Neutrophil (primary cell): ENCODE measurements around the gene YTHDF2.
"Not testable (repeated sequence)": the region's sequence is repeated elsewhere in the genome, so short reads cannot be mapped to it uniquely, and the experiment has no call there.

Experiments
- H3K27ac ChIP-seq: fragments of 200-600 bp; sonication (generic); 2 replicates; pipeline ENCODE4 v1.5.1; 2016; ENCODE audit warnings: mild to moderate bottlenecking, moderate library complexity
- H3K27me3 ChIP-seq: fragments of 200-600 bp; sonication (generic); 2 replicates; pipeline ENCODE4 v1.6.0; 2016; ENCODE audit warnings: mild to moderate bottlenecking
- H3K36me3 ChIP-seq: fragments of 200-600 bp; sonication (generic); 2 replicates; pipeline ENCODE4 v1.5.1; 2017
- H3K4me1 ChIP-seq, 2 experiments: fragments of 200-600 bp in 1 of 2; sonication (generic) in 1 of 2; 1 replicate in 1 of 2; 2 replicates in 1 of 2; pipeline versions ENCODE4 v1.5.1 to v1.6.1; 2013 to 2016; ENCODE audit warnings: low read depth in 1 of 2, low read length in 1 of 2, mild to moderate bottlenecking in 1 of 2, moderate library complexity in 1 of 2; ENCODE audit not compliant: control insufficient read depth in 1 of 2, insufficient read depth in 1 of 2
- H3K4me3 ChIP-seq, 2 experiments: fragments of 200-600 bp in 1 of 2; sonication (generic) in 1 of 2; 1 replicate in 1 of 2; 2 replicates in 1 of 2; pipeline ENCODE4 v1.5.1; 2013 to 2016; ENCODE audit warnings: low read depth in 1 of 2, low read length in 1 of 2, mild to moderate bottlenecking in 1 of 2, moderate library complexity in 1 of 2
- H3K9me3 ChIP-seq: fragments of 200-600 bp; sonication (generic); 2 replicates; pipeline ENCODE4 v1.5.1; 2016
- TF ChIP-seq, protein P1 (sequence below): fragments of 200-600 bp; sonication (generic); IDR thresholded peaks from 2 replicates; pipeline ENCODE4 v1.5.1; 2016; ENCODE audit warnings: antibody characterized with exemption

Gene YTHDF2

DNA sequence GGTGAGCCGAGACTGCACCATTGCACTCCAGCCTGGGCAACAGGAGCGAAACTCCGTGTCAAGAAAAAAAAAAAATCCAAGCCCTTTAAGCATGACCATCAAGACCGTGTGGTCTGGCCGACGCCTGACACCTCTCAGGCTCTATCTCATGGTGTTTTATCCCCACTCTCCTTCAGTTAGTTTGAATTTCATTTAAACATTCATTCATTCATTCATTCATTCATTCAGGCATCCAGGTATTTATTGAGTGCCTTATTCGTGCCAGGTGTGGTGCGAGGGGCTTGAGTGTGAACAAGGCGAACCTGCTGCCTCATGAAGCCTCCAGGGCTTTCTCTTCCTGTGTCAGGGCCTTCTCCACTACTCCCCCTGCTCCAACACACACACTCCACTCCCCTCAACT is 52.7 kb downstream of the YTHDF2 start:
- TF ChIP-seq, protein P1, sequence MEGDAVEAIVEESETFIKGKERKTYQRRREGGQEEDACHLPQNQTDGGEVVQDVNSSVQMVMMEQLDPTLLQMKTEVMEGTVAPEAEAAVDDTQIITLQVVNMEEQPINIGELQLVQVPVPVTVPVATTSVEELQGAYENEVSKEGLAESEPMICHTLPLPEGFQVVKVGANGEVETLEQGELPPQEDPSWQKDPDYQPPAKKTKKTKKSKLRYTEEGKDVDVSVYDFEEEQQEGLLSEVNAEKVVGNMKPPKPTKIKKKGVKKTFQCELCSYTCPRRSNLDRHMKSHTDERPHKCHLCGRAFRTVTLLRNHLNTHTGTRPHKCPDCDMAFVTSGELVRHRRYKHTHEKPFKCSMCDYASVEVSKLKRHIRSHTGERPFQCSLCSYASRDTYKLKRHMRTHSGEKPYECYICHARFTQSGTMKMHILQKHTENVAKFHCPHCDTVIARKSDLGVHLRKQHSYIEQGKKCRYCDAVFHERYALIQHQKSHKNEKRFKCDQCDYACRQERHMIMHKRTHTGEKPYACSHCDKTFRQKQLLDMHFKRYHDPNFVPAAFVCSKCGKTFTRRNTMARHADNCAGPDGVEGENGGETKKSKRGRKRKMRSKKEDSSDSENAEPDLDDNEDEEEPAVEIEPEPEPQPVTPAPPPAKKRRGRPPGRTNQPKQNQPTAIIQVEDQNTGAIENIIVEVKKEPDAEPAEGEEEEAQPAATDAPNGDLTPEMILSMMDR = no peak
- Histone ChIP-seq H3K9me3 (no peaks in the 10 kb centered on the region), H3K27me3 (no peaks in the 10 kb centered on the region)

GRCh38 chr1:28789816-28790215 is 53.1 kb downstream of the YTHDF2 start:
- H3K4me3 ChIP-seq = no peak overlapping the region
- no peaks in the 10 kb centered on the region for H3K9me3 ChIP-seq
- no peaks in the 10 kb centered on the region for H3K36me3 ChIP-seq
- no peak overlapping the region for H3K27ac ChIP-seq
- TF ChIP-seq, protein P1 = no peak
- no peaks in the 10 kb centered on the region for H3K27me3 ChIP-seq
- peaks cover 3 to 8% of the 10 kb centered on the region in 2 experiments for H3K4me1 ChIP-seq

More for the DNA sequence above, 52.7 kb downstream of the YTHDF2 start:
- Histone ChIP-seq H3K36me3 (no peaks in the 10 kb centered on the region), H3K4me3 (no peak overlapping the region), H3K4me1 (peaks cover 3 to 9% of the 10 kb centered on the region in 2 experiments), H3K27ac (no peak overlapping the region)

GRCh38 chr1:28790377-28791035 is 53.8 kb downstream of the YTHDF2 start:
- TF ChIP-seq, protein P1 = no peak
- no peak overlapping the region for H3K27ac ChIP-seq
- no peak overlapping the region for H3K4me3 ChIP-seq
- H3K9me3 ChIP-seq = no peaks in the 10 kb centered on the region
- peaks cover 3% of the 10 kb centered on the region in 2 experiments for H3K4me1 ChIP-seq
- H3K36me3 ChIP-seq = no peaks in the 10 kb centered on the region
- H3K27me3 ChIP-seq = no peaks in the 10 kb centered on the region

- peaks cover 11% of the 10 kb centered on the region for H3K27me3 ChIP-seq
- H3K27ac ChIP-seq, H3K9me3 ChIP-seq, H3K4me1 ChIP-seq, H3K36me3 ChIP-seq, H3K4me3 ChIP-seq: not testable (repeated sequence)
Observed at GRCh38 chr1:28791929-28792328, 55.2 kb downstream of the YTHDF2 start.

- TF ChIP-seq, protein P1 = no peak
- Histone ChIP-seq H3K9me3 (no peaks in the 10 kb centered on the region), H3K27me3 (peaks cover 18% of the 10 kb centered on the region)
Observed at GRCh38 chr1:28792644-28793121, 55.9 kb downstream of the YTHDF2 start.

DNA sequence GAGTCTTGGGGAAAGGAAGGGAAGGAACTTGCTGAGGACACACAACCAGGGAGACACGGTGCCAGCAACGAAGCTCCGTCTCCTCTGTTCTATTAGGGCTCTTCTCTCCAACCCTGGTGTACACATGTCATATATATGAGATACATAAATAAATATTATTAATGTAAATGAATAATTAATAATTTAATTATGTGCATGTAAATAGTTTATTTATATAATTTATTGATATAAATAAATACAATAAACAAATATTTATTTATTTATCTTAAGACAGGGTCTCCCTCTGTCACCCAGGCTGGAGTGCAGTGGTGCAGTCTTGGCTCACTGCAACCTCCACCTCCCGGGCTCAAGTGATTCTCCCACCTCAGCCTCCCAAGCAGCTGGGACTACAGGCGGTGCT is 57.8 kb downstream of the YTHDF2 start:
- H3K36me3 ChIP-seq, H3K4me1 ChIP-seq, H3K4me3 ChIP-seq, H3K27ac ChIP-seq, H3K9me3 ChIP-seq: not testable (repeated sequence)
- peaks cover 32% of the 10 kb centered on the region for H3K27me3 ChIP-seq

More at GRCh38 chr1:28792644-28793121, 55.9 kb downstream of the YTHDF2 start:
- Histone ChIP-seq H3K36me3 (no peaks in the 10 kb centered on the region), H3K4me1 (no peaks in the 10 kb centered on the region), H3K4me3 (no peak overlapping the region), H3K27ac (no peak overlapping the region)
